Caco-2 (cell line): ENCODE data around the gene CNDP1. TPM values are rescaled to one million over a fixed set of nuclear protein-coding genes. Genes with fewer than 3 reads are reported as not detected.
A peak's percentile ranks its signal among the peaks of the same experiment; 100 is the strongest.

Experiments
- BruUV-seq: library from RNA; stranded (reverse); fragments of 400-500 nt; replicated peaks from 2 replicates; lab custom pipeline; 2021; lab: Mats Ljungman, UMichigan
- CTCF ChIA-PET: fragments of 300-600 bp; sonication (Branson Sonifier 250); formaldehyde crosslinking; loops from one replicate; lab custom pipeline; 2022; ENCODE audit warnings: antibody characterized with exemption; lab: Charles Lee
- POLR2A ChIA-PET: fragments of 300-600 bp; sonication (Branson Sonifier 250); formaldehyde crosslinking; loops from one replicate; lab custom pipeline; 2022; ENCODE audit warnings: antibody characterized with exemption; lab: Charles Lee
- DNase-seq, 2 experiments: peaks; one replicate each; pipeline versions ENCODE4 v3.0.0 to v3.0.0-alpha.2; 2020 to 2022
- H3K27me3 ChIP-seq: replicated peaks from 2 replicates; pipeline ENCODE4 v1.6.0; 2011; ENCODE audit warnings: low read length; ENCODE audit not compliant: control insufficient read depth, insufficient read depth
- H3K36me3 ChIP-seq: 2 replicates; pipeline ENCODE4 v1.5.1; 2011; ENCODE audit warnings: low read length; ENCODE audit not compliant: control insufficient read depth, insufficient read depth
- H3K4me1 ChIP-seq: fragments of 250-450 bp; sonication (Bioruptor Pico); 2 replicates; pipeline ENCODE4 v1.5.1; 2020; ENCODE audit warnings: mild to moderate bottlenecking
- H3K4me3 ChIP-seq: 2 replicates; pipeline ENCODE4 v1.5.1; 2011; ENCODE audit warnings: low read depth, mild to moderate bottlenecking, control low read depth, low read length
- H3K9me3 ChIP-seq: fragments of 250-450 bp; sonication (Bioruptor Pico); 2 replicates; pipeline ENCODE4 v1.5.1; 2020; ENCODE audit warnings: mild to moderate bottlenecking, moderate library complexity
- H3K27ac Mint-ChIP-seq: one replicate; pipeline ENCODE4 v1.8.0; 2022; ENCODE audit warnings: mixed read lengths; ENCODE audit not compliant: unreplicated experiment
- H3K27me3 Mint-ChIP-seq: one replicate; pipeline ENCODE4 v1.8.0; 2022; ENCODE audit warnings: mixed read lengths; ENCODE audit not compliant: insufficient read depth, unreplicated experiment
- H3K36me3 Mint-ChIP-seq: one replicate; pipeline ENCODE4 v1.8.0; 2022; ENCODE audit warnings: mild to moderate bottlenecking, mixed read lengths; ENCODE audit not compliant: insufficient read depth, unreplicated experiment
- H3K4me1 Mint-ChIP-seq: one replicate; pipeline ENCODE4 v1.8.0; 2022; ENCODE audit warnings: low read depth, mixed read lengths; ENCODE audit not compliant: unreplicated experiment
- H3K4me3 Mint-ChIP-seq: one replicate; pipeline ENCODE4 v1.8.0; 2022; ENCODE audit warnings: mild to moderate bottlenecking, moderate library complexity, mixed read lengths; ENCODE audit not compliant: unreplicated experiment
- H3K9me3 Mint-ChIP-seq: one replicate; pipeline ENCODE4 v1.8.0; 2022; ENCODE audit warnings: mixed read lengths; ENCODE audit not compliant: unreplicated experiment
- intact Hi-C: fragments of 100-400 bp; cut with micrococcal nuclease; formaldehyde crosslinking; loops from one replicate; pipeline ENCODE4 v1.10.0; 2022; ENCODE audit not compliant: unreplicated experiment
- total RNA-seq: library from RNA; stranded (reverse); gene quantifications from 2 replicates; pipeline ENCODE4 v1.2.3, GENCODE V29; 2022
- TF ChIP-seq, protein P1 (sequence below), 2 experiments: fragments of 200-600 bp in 1 of 2; IDR thresholded peaks; 1 replicate in 1 of 2; 2 replicates in 1 of 2; pipeline versions ENCODE4 v1.5.1 to v1.8.0; 2011 to 2022; ENCODE audit warnings: antibody characterized with exemption in 1 of 2, control low read depth in 1 of 2, inconsistent platforms in 1 of 2, low read depth in 1 of 2, low read length in 1 of 2, mild to moderate bottlenecking in 1 of 2, moderate library complexity in 1 of 2; ENCODE audit not compliant: insufficient read depth in 1 of 2, severe bottlenecking in 1 of 2, unreplicated experiment in 1 of 2

The CNDP1 gene
- total RNA-seq, 1 experiment from 2014 or later: 0.48 TPM

DNA sequence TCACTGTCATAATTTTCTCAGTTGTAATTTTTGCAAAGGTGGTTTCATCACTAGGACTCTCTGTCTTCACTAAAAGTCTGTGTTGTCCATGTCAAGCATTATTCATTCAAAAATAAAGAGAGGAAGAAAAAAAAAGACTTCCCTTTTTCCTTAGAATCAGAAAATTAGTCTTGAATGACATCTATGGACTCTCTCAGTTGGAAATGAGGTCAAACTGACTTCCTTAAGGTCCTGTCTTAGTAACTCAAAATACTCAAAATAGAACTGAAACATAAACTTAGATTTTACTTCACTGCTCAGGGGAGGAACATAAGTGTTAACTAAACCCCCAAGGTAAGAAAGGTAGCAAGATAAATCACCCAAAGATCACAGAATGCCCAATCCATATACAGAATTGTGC, 61.1 kb downstream of the CNDP1 start:
- no peak overlapping the region for H3K4me3 Mint-ChIP-seq
- no peak overlapping the region for H3K27ac Mint-ChIP-seq
- no peak overlapping the region for H3K4me3 ChIP-seq

DNA sequence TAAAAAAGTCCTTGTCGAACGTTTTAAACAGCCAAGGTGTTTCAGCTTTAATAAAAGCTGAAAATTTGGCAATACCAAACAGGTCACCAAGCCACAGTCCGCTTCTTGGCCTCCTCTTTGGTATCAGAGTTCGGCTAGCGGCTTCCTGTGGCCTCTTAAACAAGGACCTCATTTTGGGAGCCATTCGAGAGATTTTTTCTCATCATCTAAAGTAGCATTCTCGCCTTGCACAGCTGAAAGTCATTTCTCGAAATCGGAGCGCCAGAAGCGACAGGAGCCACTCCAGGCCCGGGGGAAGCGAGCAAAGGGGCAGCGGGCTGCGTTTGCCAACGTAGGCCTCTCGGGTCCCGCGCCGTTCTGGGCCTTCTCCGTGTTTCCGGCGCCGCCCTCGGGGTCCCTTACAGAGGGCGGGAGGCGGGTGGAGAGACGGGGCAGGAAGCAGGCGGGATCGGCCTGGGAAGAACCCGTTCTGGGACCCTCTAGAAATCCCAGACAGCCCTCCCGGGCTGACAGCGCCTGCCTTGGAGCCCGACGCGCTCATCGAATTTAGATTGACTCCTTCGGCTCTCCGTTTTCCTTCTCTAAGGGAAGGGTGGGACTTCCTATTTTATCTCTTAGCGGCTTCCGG, 62.8 kb downstream of the CNDP1 start:
- TF ChIP-seq, protein P1, sequence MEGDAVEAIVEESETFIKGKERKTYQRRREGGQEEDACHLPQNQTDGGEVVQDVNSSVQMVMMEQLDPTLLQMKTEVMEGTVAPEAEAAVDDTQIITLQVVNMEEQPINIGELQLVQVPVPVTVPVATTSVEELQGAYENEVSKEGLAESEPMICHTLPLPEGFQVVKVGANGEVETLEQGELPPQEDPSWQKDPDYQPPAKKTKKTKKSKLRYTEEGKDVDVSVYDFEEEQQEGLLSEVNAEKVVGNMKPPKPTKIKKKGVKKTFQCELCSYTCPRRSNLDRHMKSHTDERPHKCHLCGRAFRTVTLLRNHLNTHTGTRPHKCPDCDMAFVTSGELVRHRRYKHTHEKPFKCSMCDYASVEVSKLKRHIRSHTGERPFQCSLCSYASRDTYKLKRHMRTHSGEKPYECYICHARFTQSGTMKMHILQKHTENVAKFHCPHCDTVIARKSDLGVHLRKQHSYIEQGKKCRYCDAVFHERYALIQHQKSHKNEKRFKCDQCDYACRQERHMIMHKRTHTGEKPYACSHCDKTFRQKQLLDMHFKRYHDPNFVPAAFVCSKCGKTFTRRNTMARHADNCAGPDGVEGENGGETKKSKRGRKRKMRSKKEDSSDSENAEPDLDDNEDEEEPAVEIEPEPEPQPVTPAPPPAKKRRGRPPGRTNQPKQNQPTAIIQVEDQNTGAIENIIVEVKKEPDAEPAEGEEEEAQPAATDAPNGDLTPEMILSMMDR (IDR thresholded peaks at IDR 0.05; ENCODE audit: insufficient read depth in 1 of 2, low read depth in 1 of 2, low read length in 1 of 2, severe bottlenecking in 1 of 2, unreplicated experiment in 1 of 2): no peak

More for the DNA sequence above, 61.1 kb downstream of the CNDP1 start:
- POLR2A ChIA-PET: no interaction called here
- Histone ChIP-seq H3K36me3 (no peaks in the 10 kb centered on the region), H3K27me3 (no peaks in the 10 kb centered on the region), H3K4me1 (0 out of 2 replicates have a peak, but pooled peaks cover 4% of the 10 kb centered on the region), H3K9me3 (no peaks in the 10 kb centered on the region)
- TF ChIP-seq, protein P1 (IDR thresholded peaks at IDR 0.05; ENCODE audit: insufficient read depth in 1 of 2, low read depth in 1 of 2, low read length in 1 of 2, severe bottlenecking in 1 of 2, unreplicated experiment in 1 of 2): no peak
- no TSS peak for BruUV-seq
- H3K36me3 Mint-ChIP-seq: no peaks in the 10 kb centered on the region
- CTCF ChIA-PET: no interaction called here
- H3K9me3 Mint-ChIP-seq: no peaks in the 10 kb centered on the region
- H3K4me1 Mint-ChIP-seq: no peaks in the 10 kb centered on the region
- DNase-seq: no peak
- intact Hi-C loops: no loop called here
- H3K27me3 Mint-ChIP-seq: no peaks in the 10 kb centered on the region

DNA sequence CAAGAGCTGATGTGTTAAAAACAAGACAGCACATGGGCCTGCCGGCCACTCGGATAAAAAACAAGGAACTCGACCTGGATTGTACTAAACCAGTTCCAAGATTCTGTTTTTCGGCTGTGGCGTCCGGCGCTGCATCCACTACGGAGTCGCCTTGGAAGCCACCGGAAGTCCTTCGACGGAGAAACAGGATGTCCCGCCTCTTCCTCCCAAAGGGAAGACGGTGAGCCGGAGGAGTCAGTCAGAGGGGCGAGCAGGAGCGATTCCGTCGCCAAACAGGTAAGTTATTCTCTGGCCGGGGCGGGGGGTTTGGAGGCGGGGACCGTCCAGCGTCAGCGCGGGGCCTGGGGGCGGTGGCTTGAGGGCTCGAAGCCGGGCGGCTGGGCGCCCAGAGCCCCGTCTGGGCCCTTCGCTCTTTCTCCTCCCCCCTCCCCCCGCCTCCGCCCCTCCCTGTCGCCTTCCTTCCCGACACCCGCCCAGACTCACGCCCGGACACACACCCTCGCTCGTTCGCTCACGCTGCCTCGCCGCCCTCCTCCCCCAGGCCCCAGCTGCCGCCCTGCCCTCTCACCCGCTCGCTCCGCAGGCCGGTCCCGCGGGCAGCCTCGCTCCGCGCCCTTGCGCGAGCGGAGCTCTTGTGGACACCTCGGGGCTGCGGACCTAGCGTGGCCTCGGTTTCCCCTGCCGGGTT, 63.5 kb downstream of the CNDP1 start, which contains the start of gene ZNF407:
Gene ZNF407 (plus strand): TSS at position 209 of the 688 bp plus-strand sequence. CDS start 33,150 bp downstream, outside the sequence.
- Mint-ChIP-seq H3K27ac (peak within 1 kb of the TSS; percentile 73), H3K4me1 (no peaks in the 10 kb centered on the region), H3K9me3 (no peaks in the 10 kb centered on the region), H3K36me3 (no peaks in the 10 kb centered on the region), H3K4me3 (peak within 1 kb of the TSS; percentile 83), H3K27me3 (no peaks in the 10 kb centered on the region)
- no peaks in the 10 kb centered on the region for H3K36me3 ChIP-seq
- POLR2A ChIA-PET: no interaction called here
- peak within 1 kb of the TSS; percentile 82 for H3K4me3 ChIP-seq
- H3K9me3 ChIP-seq: no peaks in the 10 kb centered on the region
- peak; percentile 83 to 88 for DNase-seq
- H3K4me1 ChIP-seq: 0 out of 2 replicates have a peak, but pooled peaks cover 4% of the 10 kb centered on the region
- H3K27me3 ChIP-seq: no peaks in the 10 kb centered on the region
- intact Hi-C loops: no loop called here
- BruUV-seq: no TSS peak
- TF ChIP-seq, protein P1 (IDR thresholded peaks at IDR 0.05; ENCODE audit: insufficient read depth in 1 of 2, low read depth in 1 of 2, low read length in 1 of 2, severe bottlenecking in 1 of 2, unreplicated experiment in 1 of 2): no peak
- CTCF ChIA-PET: interaction anchor here (0.6 kb wide), 1 partner anchor 46 kb away, joined by 3 read pairs; no protein-coding TSS in a partner anchor

More for the DNA sequence above, 62.8 kb downstream of the CNDP1 start:
- intact Hi-C loops: no loop called here
- H3K9me3 Mint-ChIP-seq: no peaks in the 10 kb centered on the region
- H3K4me3 Mint-ChIP-seq: peak overlapping the region; percentile 83
- no peaks in the 10 kb centered on the region for H3K27me3 Mint-ChIP-seq
- DNase-seq: peak in 1 of 2 experiments; percentile 38
- no peaks in the 10 kb centered on the region for H3K27me3 ChIP-seq
- POLR2A ChIA-PET: no interaction called here
- no peaks in the 10 kb centered on the region for H3K4me1 Mint-ChIP-seq
- H3K36me3 ChIP-seq: no peaks in the 10 kb centered on the region
- H3K4me3 ChIP-seq: peak overlapping the region; percentile 82
- no peaks in the 10 kb centered on the region for H3K9me3 ChIP-seq
- H3K27ac Mint-ChIP-seq: peak overlapping the region; percentile 73
- H3K36me3 Mint-ChIP-seq: no peaks in the 10 kb centered on the region
- 0 out of 2 replicates have a peak, but pooled peaks cover 4% of the 10 kb centered on the region for H3K4me1 ChIP-seq
- no TSS peak for BruUV-seq
- CTCF ChIA-PET: no interaction called here
